Vagina (tissue), 2 donors: ENCODE measurements around the gene NANOS3.

Experiments
- CTCF ChIP-seq, 3 experiments: fragments of 450-650 bp in 2 of 3; fragments of 200-600 bp in 1 of 3; sonication (generic) in 1 of 3; IDR thresholded peaks; one replicate each; pipeline ENCODE4 v1.5.1; 2017 to 2019; ENCODE audit warnings: antibody characterized with exemption in 3 of 3, mild to moderate bottlenecking in 2 of 3, moderate library complexity in 2 of 3
- POLR2AphosphoS5 ChIP-seq, 2 donors: sonication (generic); formaldehyde crosslinking; IDR thresholded peaks; one replicate each; pipeline ENCODE4 v1.9.0; 2017; ENCODE audit warnings: antibody characterized with exemption in 2 of 2, mild to moderate bottlenecking in 2 of 2, low read depth in 1 of 2; ENCODE audit not compliant: insufficient read depth in 1 of 2

DNA sequence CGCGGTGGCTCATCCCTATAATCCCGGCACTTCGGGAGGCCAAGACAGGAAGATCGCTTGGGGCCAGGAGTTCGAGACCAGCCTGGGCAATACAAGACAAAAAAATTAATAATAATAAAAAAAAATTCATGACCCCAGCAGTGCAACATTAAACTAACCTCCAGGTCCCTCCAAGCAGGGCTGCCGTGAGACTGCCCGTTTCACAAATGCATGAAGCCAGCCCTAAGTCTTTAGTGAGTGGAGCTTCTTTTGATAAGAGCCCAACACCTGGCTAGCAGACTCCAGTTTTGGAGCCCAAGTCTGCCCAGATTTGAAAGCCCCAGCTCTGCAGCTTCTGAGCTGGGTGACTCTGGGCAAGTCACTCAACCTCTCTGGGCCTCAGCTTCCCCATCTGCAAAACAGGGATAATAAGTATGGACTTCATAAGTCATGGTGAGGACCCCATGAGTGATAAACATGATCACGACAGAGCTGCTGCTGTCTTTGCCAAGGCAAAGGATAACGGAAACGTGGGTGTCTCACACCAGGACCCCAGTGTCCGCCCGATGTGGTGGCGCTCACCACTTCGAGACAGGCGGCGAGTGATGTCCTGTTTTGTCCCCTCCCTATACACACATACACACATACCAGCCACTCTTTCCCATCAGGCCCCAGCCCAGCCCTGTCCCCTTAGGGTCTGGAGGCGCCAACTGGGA lies 38.4 kb upstream of the NANOS3 start:
- TF ChIP-seq CTCF (IDR thresholded peaks at IDR 0.05) (no peak), POLR2AphosphoS5 (IDR thresholded peaks at IDR 0.05; ENCODE audit: insufficient read depth in 1 of 2, low read depth in 1 of 2) (no peak)
